ENCODE results near the gene LEMD2. TPM values are rescaled to one million over a fixed set of nuclear protein-coding genes. Genes with fewer than 3 reads are reported as not detected.

LEMD2 gene
- total RNA-seq, 4 donors from 2014 or later, result 57.3 to 159 (median 112) TPM

DNA sequence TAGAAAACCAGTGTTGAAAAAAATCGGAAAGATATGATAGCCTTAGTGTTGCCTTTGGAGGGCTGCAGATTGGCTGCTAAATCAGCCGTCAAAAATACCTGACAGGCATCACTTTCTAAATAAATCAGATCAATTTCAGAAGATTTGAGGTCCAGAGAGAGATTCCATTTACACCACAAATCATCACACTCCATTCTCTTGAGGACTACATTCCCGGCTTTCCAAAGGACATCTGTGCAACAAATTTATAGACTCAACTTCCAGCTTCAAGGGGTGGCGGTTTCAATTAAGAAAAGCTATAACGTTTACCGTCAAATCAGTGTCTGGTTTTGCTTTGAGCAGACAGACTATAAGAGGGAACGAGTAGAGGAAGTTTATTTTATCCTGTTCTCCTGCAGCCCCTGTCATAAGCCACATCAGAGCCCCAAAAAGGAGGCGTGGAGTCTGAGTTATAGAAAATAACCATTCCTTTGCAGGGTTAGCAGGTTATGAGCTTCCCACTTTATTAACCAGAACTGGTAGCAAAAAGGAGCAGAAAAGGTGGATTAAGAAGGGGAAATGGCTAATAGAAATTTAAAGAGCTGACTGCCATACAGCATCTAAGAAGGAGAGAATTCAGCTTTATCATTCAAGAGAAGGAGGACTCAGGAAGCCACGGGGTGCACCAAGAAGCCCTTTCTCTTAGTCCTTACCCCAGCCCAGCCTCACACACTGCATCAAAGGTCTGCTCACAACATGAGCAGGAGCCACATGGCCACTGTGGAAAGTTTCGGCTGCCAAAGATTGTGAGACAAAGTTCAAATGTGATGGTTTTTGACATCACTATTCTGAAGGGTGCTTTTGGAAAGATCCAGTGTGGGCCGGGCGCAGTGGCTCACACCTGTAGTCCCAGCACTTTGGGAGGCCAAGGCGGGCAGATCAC is 64.6 kb downstream of the LEMD2 start:
- intact Hi-C loops (cut with DNase I; ENCODE audit: low total_unique reads), result no loop called here
- Histone ChIP-seq H3K36me3 (no peaks in the 10 kb centered on the region), H3K4me1 (no peaks in the 10 kb centered on the region), H3K27ac (no peak overlapping the region), H3K27me3 (no peaks in the 10 kb centered on the region), H3K4me3 (no peak overlapping the region), H3K9me3 (no peaks in the 10 kb centered on the region)
- no peak for DNase-seq
- WGBS, 2 donors (ENCODE audit: low coverage in 1 of 2), result 62 to 63% methylated on average over 10 to 13 of the region's 13 CpGs
- in situ Hi-C loops (cut with MboI; ENCODE audit: low pct_ligation_motif_present in 1 of 4, low pct_unique_long_range_greater_than_20kb in 1 of 4, low sequenced_read_pairs in 3 of 4), result no loop called here
- no peak for TF ChIP-seq CTCF (IDR thresholded peaks at IDR 0.05)
- no peak for TF ChIP-seq EP300 (IDR thresholded peaks at IDR 0.05; ENCODE audit: low read depth)
- TF ChIP-seq POLR2A (IDR thresholded peaks at IDR 0.05), result no peak
- TF ChIP-seq POLR2AphosphoS5 (IDR thresholded peaks at IDR 0.05), result no peak

DNA sequence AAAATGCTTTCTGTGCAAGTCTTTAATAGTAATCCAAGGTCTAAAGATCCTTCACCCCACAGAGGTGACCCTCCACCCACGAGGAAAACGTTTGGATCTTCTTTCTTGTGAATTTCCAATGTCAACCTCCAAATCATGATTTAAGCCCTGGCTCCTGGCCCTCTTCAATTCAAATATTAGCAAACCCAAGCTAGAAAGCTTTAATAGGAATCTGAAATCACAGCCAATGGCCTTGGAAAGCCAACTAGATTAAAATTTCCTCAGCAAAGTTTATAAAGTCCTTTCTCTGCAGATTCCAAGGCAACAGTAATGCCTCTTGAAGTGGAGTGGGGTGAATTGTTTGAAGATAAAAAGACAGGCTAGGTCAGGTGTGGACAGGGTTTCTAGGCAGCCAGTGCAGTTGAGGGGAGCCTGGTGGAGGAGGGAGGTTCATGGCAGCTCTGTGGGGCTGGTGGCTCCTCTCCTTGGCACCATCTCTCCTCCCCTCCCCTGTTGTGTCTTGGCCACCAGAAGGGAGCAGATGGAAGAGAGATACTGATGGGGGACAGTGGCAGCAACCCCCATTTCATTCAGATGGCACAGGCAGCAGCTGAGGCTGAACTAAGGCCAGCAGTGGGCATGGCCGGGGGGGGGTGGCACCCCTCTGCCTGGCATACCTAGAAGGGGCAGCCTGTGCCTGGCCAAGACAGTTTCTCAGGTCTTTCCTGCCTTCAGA is 65.4 kb downstream of the LEMD2 start:
- 50 to 51% methylated on average over 2 to 3 of the region's 3 CpGs for WGBS, 2 donors (ENCODE audit: low coverage in 1 of 2)
- H3K27me3 ChIP-seq, result no peaks in the 10 kb centered on the region
- in situ Hi-C loops (cut with MboI; ENCODE audit: low pct_ligation_motif_present in 1 of 4, low pct_unique_long_range_greater_than_20kb in 1 of 4, low sequenced_read_pairs in 3 of 4), result no loop called here
- no peaks in the 10 kb centered on the region for H3K36me3 ChIP-seq
- H3K4me1 ChIP-seq, result no peaks in the 10 kb centered on the region
- no peak for TF ChIP-seq POLR2AphosphoS5 (IDR thresholded peaks at IDR 0.05)
- TF ChIP-seq CTCF (IDR thresholded peaks at IDR 0.05), result no peak
- TF ChIP-seq EP300 (IDR thresholded peaks at IDR 0.05; ENCODE audit: low read depth), result no peak
- no peak for TF ChIP-seq POLR2A (IDR thresholded peaks at IDR 0.05)
- intact Hi-C loops (cut with DNase I; ENCODE audit: low total_unique reads), result no loop called here
- H3K27ac ChIP-seq, result no peak overlapping the region
- H3K9me3 ChIP-seq, result no peaks in the 10 kb centered on the region
- H3K4me3 ChIP-seq, result no peak overlapping the region
- no peak for DNase-seq

GRCh38 chr6:33722103-33722623 is 66.8 kb downstream of the LEMD2 start:
- in situ Hi-C loops (cut with MboI; ENCODE audit: low pct_ligation_motif_present in 1 of 4, low pct_unique_long_range_greater_than_20kb in 1 of 4, low sequenced_read_pairs in 3 of 4), result no loop called here
- H3K4me3 ChIP-seq, result no peak overlapping the region
- H3K27me3 ChIP-seq, result no peaks in the 10 kb centered on the region
- no peaks in the 10 kb centered on the region for H3K9me3 ChIP-seq
- DNase-seq, result no peak
- peaks cover 0 to 7% (median 2%) of the 10 kb centered on the region in 4 donors for H3K4me1 ChIP-seq
- intact Hi-C loops (cut with DNase I; ENCODE audit: low total_unique reads), result no loop called here
- H3K36me3 ChIP-seq, result no peaks in the 10 kb centered on the region
- WGBS, 2 donors (ENCODE audit: low coverage in 1 of 2), result 84% methylated on average over 5 of the region's 5 CpGs; no CpG with 5 or more reads in 1 of the 2 donors
- H3K27ac ChIP-seq, result peak overlapping the region in 3 of 4 donors; percentile 3 to 25 (median 25)
- no peak for TF ChIP-seq POLR2A (IDR thresholded peaks at IDR 0.05)
- no peak for TF ChIP-seq POLR2AphosphoS5 (IDR thresholded peaks at IDR 0.05)
- no peak for TF ChIP-seq CTCF (IDR thresholded peaks at IDR 0.05)
- no peak for TF ChIP-seq EP300 (IDR thresholded peaks at IDR 0.05; ENCODE audit: low read depth)

- 27 to 48% methylated on average over 3 to 5 of the region's 5 CpGs for WGBS, 2 donors (ENCODE audit: low coverage in 1 of 2)
- no peak for TF ChIP-seq CTCF (IDR thresholded peaks at IDR 0.05)
- no peak for TF ChIP-seq POLR2A (IDR thresholded peaks at IDR 0.05)
- no peak for TF ChIP-seq POLR2AphosphoS5 (IDR thresholded peaks at IDR 0.05)
- TF ChIP-seq EP300 (IDR thresholded peaks at IDR 0.05; ENCODE audit: low read depth), result no peak
- Histone ChIP-seq H3K4me3 (no peak overlapping the region), H3K4me1 (peaks cover 0 to 10% (median 5%) of the 10 kb centered on the region in 4 donors), H3K27me3 (no peaks in the 10 kb centered on the region), H3K9me3 (no peaks in the 10 kb centered on the region), H3K36me3 (no peaks in the 10 kb centered on the region), H3K27ac (peak overlapping the region in 2 of 4 donors; percentile 25)
- in situ Hi-C loops (cut with MboI; ENCODE audit: low pct_ligation_motif_present in 1 of 4, low pct_unique_long_range_greater_than_20kb in 1 of 4, low sequenced_read_pairs in 3 of 4) (no loop called here), intact Hi-C loops (cut with DNase I; ENCODE audit: low total_unique reads) (no loop called here)
- no peak for DNase-seq
Measured at GRCh38 chr6:33721508-33721907, 67.4 kb downstream of the LEMD2 start.
